ENCODE measurements around the gene LGALS8.
A peak's percentile ranks its signal among the peaks of the same experiment; 100 is the strongest.

Gene LGALS8

GRCh38 chr1:236514703-236515442 lies 8.9 kb upstream of the LGALS8 start:
- no peak for DNase-seq
- Histone ChIP-seq H3K27ac (no peak overlapping the region), H3K27me3 (replicated peaks) (no peaks in the 10 kb centered on the region), H3K4me3 (ENCODE audit: low read depth, low read length) (no peak overlapping the region), H3K36me3 (replicated peaks) (no peaks in the 10 kb centered on the region)
- TF ChIP-seq CTCF (IDR thresholded peaks at IDR 0.05; ENCODE audit: low read depth, low read length, missing control alignments), result no peak
- in situ Hi-C loops (cut with HindIII; ENCODE audit: low pct_ligation_motif_present, low sequenced_read_pairs), result no loop called here

- no peaks in the 10 kb centered on the region for H3K27me3 ChIP-seq (replicated peaks)
- no peaks in the 10 kb centered on the region for H3K36me3 ChIP-seq (replicated peaks)
- no peak overlapping the region for H3K27ac ChIP-seq
- no peak for DNase-seq
- no peak overlapping the region for H3K4me3 ChIP-seq (ENCODE audit: low read depth, low read length)
- in situ Hi-C loops (cut with HindIII; ENCODE audit: low pct_ligation_motif_present, low sequenced_read_pairs), result no loop called here
- TF ChIP-seq CTCF (IDR thresholded peaks at IDR 0.05; ENCODE audit: low read depth, low read length, missing control alignments), result no peak
Measured at GRCh38 chr1:236515443-236515958, 8.3 kb upstream of the LGALS8 start.

- no peaks in the 10 kb centered on the region for H3K27me3 ChIP-seq (replicated peaks)
- no peaks in the 10 kb centered on the region for H3K36me3 ChIP-seq (replicated peaks)
- in situ Hi-C loops (cut with HindIII; ENCODE audit: low pct_ligation_motif_present, low sequenced_read_pairs), result no loop called here
- DNase-seq, result peak; percentile 54
- no peak overlapping the region for H3K4me3 ChIP-seq (ENCODE audit: low read depth, low read length)
- TF ChIP-seq CTCF (IDR thresholded peaks at IDR 0.05; ENCODE audit: low read depth, low read length, missing control alignments), result no peak
- H3K27ac ChIP-seq, result no peak overlapping the region
Measured at GRCh38 chr1:236516929-236517704, 6.7 kb upstream of the LGALS8 start.

GRCh38 chr1:236518322-236518721 lies 5.5 kb upstream of the LGALS8 start:
- Histone ChIP-seq H3K27me3 (replicated peaks) (no peaks in the 10 kb centered on the region), H3K27ac (peak overlapping the region; percentile 28), H3K36me3 (replicated peaks) (no peaks in the 10 kb centered on the region), H3K4me3 (ENCODE audit: low read depth, low read length) (no peak overlapping the region)
- in situ Hi-C loops (cut with HindIII; ENCODE audit: low pct_ligation_motif_present, low sequenced_read_pairs), result no loop called here
- no peak for DNase-seq
- TF ChIP-seq CTCF (IDR thresholded peaks at IDR 0.05; ENCODE audit: low read depth, low read length, missing control alignments), result no peak

GRCh38 chr1:236520445-236521005 lies 3.3 kb upstream of the LGALS8 start:
- Histone ChIP-seq H3K4me3 (ENCODE audit: low read depth, low read length) (no peak overlapping the region), H3K36me3 (replicated peaks) (no peaks in the 10 kb centered on the region), H3K27me3 (replicated peaks) (no peaks in the 10 kb centered on the region), H3K27ac (no peak overlapping the region)
- in situ Hi-C loops (cut with HindIII; ENCODE audit: low pct_ligation_motif_present, low sequenced_read_pairs), result no loop called here
- DNase-seq, result no peak
- no peak for TF ChIP-seq CTCF (IDR thresholded peaks at IDR 0.05; ENCODE audit: low read depth, low read length, missing control alignments)
